ENCODE data around the gene GOLGA1. TPM values are rescaled to one million over a fixed set of nuclear protein-coding genes. Genes with fewer than 3 reads are reported as not detected.

Gene GOLGA1
- polyA plus RNA-seq, 1 of the 3 experiments (the other 2 are of a cell fraction): 10.0 TPM

GRCh38 chr9:124886866-124887492, 53.9 kb downstream of the GOLGA1 start:
- TF ChIP-seq IRF3 (IDR thresholded peaks at IDR 0.05; ENCODE audit: low read depth, low read length): no peak
- TF ChIP-seq SIN3A (IDR thresholded peaks at IDR 0.05; ENCODE audit: borderline replicate concordance, low read depth, low read length): no peak
- TF ChIP-seq RCOR1 (IDR thresholded peaks at IDR 0.05; ENCODE audit: low read length): no peak
- TF ChIP-seq FOSL2 (IDR thresholded peaks at IDR 0.05; ENCODE audit: borderline replicate concordance, low read depth): no peak
- no peak for TF ChIP-seq POLR2AphosphoS5 (IDR thresholded peaks at IDR 0.05; ENCODE audit: low read depth, low read length)
- no peak for TF ChIP-seq USF1 (IDR thresholded peaks at IDR 0.05; ENCODE audit: borderline replicate concordance, low read depth)
- no peak for TF ChIP-seq NRF1 (IDR thresholded peaks at IDR 0.05; ENCODE audit: low read depth, low read length)
- TF ChIP-seq GATA2 (CRISPR knock-in tag; IDR thresholded peaks at IDR 0.05): no peak
- TF ChIP-seq, protein P1, sequence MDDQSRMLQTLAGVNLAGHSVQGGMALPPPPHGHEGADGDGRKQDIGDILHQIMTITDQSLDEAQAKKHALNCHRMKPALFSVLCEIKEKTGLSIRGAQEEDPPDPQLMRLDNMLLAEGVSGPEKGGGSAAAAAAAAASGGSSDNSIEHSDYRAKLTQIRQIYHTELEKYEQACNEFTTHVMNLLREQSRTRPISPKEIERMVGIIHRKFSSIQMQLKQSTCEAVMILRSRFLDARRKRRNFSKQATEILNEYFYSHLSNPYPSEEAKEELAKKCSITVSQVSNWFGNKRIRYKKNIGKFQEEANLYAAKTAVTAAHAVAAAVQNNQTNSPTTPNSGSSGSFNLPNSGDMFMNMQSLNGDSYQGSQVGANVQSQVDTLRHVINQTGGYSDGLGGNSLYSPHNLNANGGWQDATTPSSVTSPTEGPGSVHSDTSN (IDR thresholded peaks at IDR 0.05): no peak
- TF ChIP-seq USF2 (IDR thresholded peaks at IDR 0.05; ENCODE audit: borderline replicate concordance, low read depth, low read length): no peak
- TF ChIP-seq MEF2A (IDR thresholded peaks at IDR 0.05; ENCODE audit: borderline replicate concordance, low read depth): no peak
- TF ChIP-seq JUND (IDR thresholded peaks at IDR 0.05): no peak
- TF ChIP-seq TEAD4 (IDR thresholded peaks at IDR 0.05; ENCODE audit: borderline replicate concordance, insufficient read depth): no peak
- no peak for TF ChIP-seq TAF1 (IDR thresholded peaks at IDR 0.05; ENCODE audit: borderline replicate concordance, low read depth, low read length)
- TF ChIP-seq YY1 (IDR thresholded peaks at IDR 0.05; ENCODE audit: low read depth): no peak
- no peak for TF ChIP-seq RFX5 (IDR thresholded peaks at IDR 0.05; ENCODE audit: low read length)
- TF ChIP-seq, protein P2, sequence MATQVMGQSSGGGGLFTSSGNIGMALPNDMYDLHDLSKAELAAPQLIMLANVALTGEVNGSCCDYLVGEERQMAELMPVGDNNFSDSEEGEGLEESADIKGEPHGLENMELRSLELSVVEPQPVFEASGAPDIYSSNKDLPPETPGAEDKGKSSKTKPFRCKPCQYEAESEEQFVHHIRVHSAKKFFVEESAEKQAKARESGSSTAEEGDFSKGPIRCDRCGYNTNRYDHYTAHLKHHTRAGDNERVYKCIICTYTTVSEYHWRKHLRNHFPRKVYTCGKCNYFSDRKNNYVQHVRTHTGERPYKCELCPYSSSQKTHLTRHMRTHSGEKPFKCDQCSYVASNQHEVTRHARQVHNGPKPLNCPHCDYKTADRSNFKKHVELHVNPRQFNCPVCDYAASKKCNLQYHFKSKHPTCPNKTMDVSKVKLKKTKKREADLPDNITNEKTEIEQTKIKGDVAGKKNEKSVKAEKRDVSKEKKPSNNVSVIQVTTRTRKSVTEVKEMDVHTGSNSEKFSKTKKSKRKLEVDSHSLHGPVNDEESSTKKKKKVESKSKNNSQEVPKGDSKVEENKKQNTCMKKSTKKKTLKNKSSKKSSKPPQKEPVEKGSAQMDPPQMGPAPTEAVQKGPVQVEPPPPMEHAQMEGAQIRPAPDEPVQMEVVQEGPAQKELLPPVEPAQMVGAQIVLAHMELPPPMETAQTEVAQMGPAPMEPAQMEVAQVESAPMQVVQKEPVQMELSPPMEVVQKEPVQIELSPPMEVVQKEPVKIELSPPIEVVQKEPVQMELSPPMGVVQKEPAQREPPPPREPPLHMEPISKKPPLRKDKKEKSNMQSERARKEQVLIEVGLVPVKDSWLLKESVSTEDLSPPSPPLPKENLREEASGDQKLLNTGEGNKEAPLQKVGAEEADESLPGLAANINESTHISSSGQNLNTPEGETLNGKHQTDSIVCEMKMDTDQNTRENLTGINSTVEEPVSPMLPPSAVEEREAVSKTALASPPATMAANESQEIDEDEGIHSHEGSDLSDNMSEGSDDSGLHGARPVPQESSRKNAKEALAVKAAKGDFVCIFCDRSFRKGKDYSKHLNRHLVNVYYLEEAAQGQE (IDR thresholded peaks at IDR 0.05; ENCODE audit: low read depth, low read length): no peak
- no peak for TF ChIP-seq EP300 (IDR thresholded peaks at IDR 0.05; ENCODE audit: borderline replicate concordance in 1 of 2, low read depth in 1 of 2, low read length in 1 of 2)
- no peak for TF ChIP-seq SMC3 (IDR thresholded peaks at IDR 0.05; ENCODE audit: low read depth, low read length)
- no peak overlapping the region for H3K4me3 ChIP-seq (ENCODE audit: low read depth in 2 of 2, low read length in 1 of 2)
- no peak overlapping the region for H2AFZ ChIP-seq (ENCODE audit: low read depth)
- H3K27me3 ChIP-seq (ENCODE audit: insufficient read depth): no peaks in the 10 kb centered on the region
- H3K27ac ChIP-seq (ENCODE audit: low read depth in 2 of 2, low read length in 1 of 2): no peak overlapping the region
- no peak for DNase-seq
- WGBS (ENCODE audit: low lambda C conversion rate): 88% methylated on average over 17 of the region's 17 CpGs
- H3K9me3 ChIP-seq: no peaks in the 10 kb centered on the region
- no peaks in the 10 kb centered on the region for H3K79me2 ChIP-seq (ENCODE audit: insufficient read depth)
- H3K4me1 ChIP-seq (ENCODE audit: control insufficient read depth in 1 of 2, insufficient read depth in 2 of 2, low read depth in 1 of 2, low read length in 1 of 2): no peaks in the 10 kb centered on the region
- peaks cover 0 to 52% of the 10 kb centered on the region in 2 experiments for H3K36me3 ChIP-seq (replicated peaks in 1 of 2; ENCODE audit: control insufficient read depth in 1 of 2, insufficient read depth in 2 of 2, low read length in 1 of 2)
- no peaks in the 10 kb centered on the region for H3F3A ChIP-seq (replicated peaks; ENCODE audit: insufficient read depth)
- no peaks in the 10 kb centered on the region for H3K9me2 ChIP-seq
- ChIA-PET POLR2A (no interaction called here), CTCF (interaction anchor here (1.7 kb wide), 1 partner anchor 115 kb away, joined by 6 read pairs; no protein-coding TSS in a partner anchor)
- no peak overlapping the region for H3K4me2 ChIP-seq
- H3K9ac ChIP-seq: no peak overlapping the region
- no peaks in the 10 kb centered on the region for H4K20me1 ChIP-seq (ENCODE audit: insufficient read depth)
